Measurements from ENCODE around the gene SLC38A11.

SLC38A11 gene

DNA sequence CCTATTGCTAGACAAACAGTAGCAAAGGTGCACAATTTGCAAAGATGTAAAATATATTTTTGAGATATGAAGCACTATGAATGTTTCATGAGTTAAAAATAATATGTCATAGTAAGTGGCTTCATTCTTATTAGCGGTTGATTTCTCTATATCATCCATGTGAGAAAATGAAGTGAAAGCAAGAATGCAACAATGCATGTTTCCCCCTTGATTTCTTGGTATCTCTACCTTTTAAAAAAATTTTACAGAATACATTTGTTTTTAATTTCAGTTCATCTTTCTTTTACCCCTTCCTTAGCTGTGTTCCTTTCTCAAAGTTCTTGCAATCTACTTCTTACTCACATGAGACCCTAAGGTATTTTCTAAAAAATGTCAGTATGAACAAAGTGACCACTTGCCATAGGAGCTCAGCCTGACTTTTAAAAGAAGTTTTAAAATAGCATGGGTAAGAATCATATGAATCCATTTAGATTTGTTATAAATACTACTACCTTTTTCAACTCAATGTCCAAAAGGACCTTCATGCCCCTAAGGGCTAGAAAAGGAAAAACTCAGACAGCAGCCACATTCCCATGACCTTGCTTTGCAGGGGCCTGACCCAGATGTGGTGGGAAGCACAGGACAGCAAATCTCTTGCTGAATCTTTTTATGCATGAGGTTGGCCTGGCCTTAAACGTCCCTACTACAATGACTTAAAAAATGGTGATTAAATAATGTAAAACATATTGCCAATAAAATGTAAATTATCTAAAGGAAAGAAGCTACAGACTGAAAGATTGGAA lies 14.8 kb upstream of the SLC38A11 start:
- DNase-seq (ENCODE audit: low read depth in 2 of 3, low spot score in 1 of 3) = no peak

DNA sequence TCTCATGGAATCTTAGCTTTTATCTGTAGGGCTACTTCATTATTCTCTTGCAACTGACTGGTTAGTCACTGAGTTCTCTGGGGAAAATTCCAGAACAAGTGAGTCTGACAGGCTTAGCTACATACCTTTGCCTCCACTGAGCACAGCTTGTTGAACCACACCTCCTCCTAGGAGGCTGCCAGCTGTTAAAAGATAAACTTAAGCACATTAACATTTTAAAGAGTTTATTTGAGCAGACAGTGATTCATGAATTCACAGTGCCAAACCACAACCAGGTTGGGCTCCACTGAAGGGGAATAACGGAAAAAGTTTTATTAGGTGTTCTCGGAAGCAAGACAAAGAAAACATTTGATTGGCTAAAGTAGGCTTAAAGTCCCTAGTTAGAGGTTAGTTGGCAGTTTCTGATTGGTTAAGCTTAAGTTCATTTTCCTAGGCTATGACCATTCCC lies 12.5 kb upstream of the SLC38A11 start:
- no peak for DNase-seq (ENCODE audit: low read depth in 2 of 3, low spot score in 1 of 3)

DNA sequence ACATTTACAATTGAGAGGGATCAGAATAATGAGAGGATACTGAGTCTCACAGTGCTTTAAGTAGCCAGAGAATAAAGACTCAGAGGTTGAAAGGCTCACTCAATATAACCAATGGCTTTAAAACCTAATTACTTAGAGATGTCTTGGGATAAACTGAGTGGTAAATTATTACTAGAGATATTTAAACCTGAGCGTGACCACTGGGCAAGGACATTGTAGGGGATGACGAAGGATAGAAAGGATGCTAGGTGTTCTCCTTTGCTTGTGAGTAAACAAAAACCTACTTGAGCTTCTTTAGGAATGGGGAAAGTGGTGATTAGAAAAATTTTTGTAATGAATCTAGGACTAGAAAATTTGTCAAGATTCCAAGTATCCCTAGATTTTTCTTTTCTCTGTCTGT lies 12.0 kb upstream of the SLC38A11 start:
- DNase-seq (ENCODE audit: low read depth in 2 of 3, low spot score in 1 of 3) = no peak

DNA sequence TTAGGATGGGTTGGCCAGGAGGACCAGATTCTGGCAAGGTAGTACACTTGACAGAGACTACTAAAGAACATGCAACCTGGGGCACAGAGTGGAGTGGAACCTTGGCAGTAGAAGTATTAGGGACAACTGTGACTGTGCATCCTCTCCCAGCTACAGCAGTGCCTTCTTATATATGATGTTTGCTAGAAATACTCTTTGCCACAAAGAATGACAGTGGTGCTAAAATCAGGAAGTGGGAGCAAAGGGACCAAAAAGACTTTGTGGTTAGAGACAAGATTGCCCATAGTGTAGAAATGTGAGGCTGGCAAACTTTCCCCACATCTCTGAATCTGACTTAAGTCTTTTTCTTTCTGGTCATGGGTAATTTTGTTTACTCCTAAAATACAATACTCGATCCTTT lies 9.4 kb upstream of the SLC38A11 start:
- no peak for DNase-seq (ENCODE audit: low read depth in 2 of 3, low spot score in 1 of 3)

DNA sequence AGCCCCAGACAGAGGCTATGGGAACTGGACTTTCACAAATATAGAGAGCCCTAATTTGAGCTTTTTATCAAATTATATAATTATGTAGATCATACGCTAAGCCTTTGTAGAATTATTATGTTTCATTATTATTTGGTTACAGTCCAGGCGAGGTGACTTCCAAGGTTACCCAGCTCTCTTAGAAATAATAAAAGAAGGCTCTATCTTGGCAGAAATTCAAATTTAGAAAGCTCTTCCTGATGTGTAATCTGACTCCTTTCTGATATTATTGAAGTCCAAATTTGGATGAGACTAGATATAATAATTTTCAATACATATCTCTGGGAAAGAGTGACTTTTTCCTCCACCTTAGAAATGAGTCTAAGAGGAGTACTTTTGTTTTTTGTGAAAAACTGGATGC lies 4.8 kb upstream of the SLC38A11 start:
- DNase-seq (ENCODE audit: low read depth in 2 of 3, low spot score in 1 of 3) = no peak

DNA sequence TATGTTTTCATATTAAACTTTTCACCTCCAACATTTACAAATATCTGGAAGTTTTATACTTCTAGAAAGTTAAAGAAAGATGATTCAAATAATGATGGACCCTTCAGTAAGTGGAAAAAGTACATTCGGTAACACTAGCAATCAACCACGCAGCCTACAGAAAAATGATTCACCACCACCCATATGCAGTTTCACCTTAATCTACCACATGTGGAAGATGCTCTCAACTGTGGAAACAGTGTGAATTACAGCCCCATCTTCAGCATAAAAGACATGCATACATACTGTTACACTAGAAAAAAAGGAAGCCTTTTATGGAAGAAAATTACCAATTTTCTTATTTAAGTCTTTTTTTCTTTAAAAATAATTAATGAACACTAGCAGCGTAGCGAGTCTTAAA lies 1.1 kb downstream of the SLC38A11 start:
- no peak for DNase-seq (ENCODE audit: low read depth in 2 of 3, low spot score in 1 of 3)

DNA sequence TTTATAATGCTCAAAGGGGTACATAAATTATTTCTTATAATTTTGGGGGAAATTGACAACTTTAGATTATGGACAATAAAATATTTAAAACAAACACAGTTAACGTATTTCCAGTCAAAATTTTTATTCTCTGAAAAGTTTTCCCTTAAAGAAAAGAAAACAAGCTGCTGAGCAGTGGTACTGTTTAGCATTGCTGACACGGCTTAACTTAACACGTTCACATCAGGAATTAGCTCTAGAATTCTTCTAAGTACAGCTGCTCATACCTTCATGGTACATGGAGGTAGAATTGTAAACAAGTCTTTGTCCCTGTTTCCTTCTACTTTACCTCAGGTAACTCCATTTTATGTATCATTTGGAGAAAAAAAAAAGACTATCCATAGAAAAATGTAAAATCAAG lies 2.0 kb downstream of the SLC38A11 start:
- no peak for DNase-seq (ENCODE audit: low read depth in 2 of 3, low spot score in 1 of 3)

DNA sequence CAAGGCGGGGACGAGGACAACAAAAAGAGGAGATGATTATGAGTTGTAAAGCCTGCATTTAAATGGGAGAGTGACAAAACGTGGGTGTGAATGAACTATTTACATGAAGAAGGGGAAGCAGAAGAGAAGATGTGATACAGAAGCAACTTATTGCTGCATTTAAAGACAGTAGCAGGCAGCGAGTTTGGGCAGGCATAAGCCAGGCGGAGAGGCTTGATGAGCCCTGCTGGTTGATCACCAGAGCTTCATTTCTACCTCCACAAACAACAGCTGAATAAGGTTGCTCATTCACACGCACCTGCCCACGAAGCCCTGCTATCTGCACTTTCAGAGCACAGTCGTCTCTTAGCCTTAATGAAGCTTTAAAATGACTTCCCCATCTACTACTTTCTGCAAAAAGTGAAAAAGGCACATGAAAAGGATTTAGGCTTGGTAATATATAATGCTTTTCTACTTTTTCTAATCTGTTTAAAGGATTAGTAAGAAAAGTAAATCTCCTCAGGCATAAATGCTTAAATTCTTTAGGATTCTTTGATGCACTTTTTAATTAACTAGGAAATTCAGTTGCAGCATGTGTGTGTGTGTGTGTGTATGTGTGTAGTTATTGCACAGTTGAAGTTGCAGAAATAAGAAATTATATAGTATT lies 3.1 kb downstream of the SLC38A11 start:
- no peak for DNase-seq (ENCODE audit: low read depth in 2 of 3, low spot score in 1 of 3)

DNA sequence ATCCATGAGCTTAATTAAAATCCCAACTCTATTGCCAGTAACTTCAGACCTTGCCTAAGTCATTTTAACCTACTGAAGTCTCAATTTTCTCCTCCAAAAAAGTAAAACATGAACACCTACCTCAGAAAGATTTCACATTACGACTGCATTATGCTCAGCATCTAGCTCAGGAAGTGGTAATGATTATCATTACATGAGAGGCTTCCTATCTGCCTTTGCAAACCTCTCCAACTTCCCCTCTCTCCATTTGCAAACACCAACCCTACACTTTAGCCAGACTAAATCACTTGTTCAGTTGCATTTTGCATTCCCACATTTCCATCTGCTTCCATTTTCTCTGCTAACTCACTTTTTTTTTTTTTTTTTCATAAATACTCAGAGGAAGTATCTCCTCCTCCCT lies 6.8 kb downstream of the SLC38A11 start:
- no peak for DNase-seq (ENCODE audit: low read depth in 2 of 3, low spot score in 1 of 3)

DNA sequence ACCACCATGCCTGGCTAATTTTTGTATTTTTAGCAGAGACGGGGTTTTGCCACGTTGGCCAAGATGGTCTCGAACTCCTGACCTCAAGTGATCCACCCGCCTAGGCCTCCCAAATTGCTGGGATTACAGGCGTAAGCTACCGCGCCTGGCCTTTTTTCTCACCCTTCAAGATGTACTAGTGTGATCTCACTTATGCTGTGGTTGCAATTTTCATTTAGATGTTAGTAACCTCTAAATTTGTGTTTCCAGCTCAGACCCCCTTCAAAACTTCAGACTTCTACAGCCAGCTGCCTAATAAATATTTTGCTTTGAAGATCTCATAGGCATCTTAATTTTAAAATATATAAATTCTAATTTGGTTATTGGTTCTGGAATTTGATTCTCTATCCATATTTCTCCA lies 8.0 kb downstream of the SLC38A11 start:
- no peak for DNase-seq (ENCODE audit: low read depth in 2 of 3, low spot score in 1 of 3)

DNA sequence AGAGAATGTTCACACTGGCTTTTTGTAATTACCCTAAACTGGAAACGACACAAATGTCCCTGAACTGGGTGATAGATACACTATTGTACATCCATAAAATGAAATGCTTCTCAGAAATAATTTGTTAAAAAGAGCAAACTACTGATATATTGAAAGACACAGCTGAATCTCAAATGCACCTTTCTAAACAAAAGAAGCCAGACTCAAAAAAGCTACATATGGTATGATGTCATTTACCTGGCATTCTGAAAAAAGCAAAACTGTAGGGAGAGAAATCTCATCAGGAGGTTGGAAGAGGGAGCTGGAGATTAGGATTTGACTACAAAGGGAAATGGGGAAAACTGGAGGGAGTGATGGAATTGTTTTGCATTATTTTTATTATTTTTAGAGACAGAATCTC lies 12.0 kb downstream of the SLC38A11 start:
- no peak for DNase-seq (ENCODE audit: low read depth in 2 of 3, low spot score in 1 of 3)

DNA sequence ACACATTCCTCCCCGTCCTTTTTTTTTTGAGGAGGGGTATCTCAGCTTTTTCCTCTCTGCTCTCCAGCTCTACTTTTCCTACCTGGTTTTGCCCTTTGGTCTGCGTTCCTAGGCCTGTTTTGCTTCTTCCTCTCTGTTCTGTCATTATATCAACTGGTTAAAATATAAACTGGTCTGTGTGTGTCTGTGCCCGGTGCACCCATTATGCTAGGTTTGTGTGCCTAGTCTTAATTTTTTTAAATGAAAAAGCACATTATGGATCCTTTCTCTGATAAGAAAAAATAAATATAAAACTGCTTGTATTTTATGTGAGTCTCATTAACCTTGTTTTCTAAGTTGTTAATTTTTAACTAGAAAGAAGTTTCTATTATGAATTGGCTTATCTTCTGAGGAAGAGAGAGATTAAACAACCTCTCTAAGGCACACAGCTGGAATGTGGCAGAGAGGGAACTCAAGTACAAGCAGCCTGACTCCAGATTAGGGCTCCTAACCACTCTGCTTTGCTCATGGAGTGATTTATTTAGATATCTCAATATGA lies 17.4 kb downstream of the SLC38A11 start:
- DNase-seq (ENCODE audit: low read depth in 2 of 3, low spot score in 1 of 3) = no peak

DNA sequence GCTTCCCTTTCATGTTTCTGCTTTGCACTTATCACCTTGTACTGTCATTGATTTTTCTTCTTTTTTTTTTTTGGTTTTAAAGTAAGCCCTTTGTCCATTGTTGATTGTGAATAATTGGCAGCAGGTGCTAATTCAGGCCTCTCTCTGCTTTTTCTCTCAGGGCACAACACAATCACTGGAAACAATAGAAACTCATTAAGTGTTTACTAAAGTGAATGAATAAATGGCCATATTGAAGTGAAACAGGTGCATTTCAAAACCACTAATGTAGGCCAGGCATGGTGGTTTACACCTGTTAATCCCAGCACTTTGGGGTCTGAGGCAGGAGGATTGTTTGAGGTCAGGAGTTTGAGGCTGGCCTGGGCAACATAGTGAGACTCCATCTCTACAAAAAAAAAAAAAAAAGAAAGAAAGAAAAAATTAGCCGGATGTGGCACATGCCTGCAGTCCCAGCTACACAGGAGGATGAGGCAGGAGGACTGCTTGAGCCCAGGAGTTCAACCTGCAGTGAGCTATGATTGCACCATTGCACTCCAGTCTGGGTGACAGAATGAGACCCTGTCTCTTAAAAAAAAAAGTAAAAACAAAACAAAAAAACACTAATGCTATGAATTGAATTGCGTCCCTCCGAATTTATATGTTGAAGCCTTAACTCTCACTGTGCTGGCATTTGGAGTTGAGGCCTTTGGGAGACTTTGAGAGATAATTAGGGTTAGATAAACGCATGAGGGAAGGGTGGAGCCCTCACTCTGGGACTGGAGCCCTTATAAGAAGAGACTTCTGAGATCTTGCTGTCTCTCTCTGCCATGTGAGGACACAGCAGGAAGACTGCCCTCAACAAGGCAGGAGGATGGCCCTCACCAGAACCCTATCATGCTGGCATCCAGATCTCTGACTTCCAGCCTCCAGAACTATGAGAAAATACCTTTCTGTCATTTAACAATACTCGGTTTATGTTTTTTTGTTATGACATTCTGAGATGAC lies 19.9 kb downstream of the SLC38A11 start:
- DNase-seq (ENCODE audit: low read depth in 2 of 3, low spot score in 1 of 3) = no peak

DNA sequence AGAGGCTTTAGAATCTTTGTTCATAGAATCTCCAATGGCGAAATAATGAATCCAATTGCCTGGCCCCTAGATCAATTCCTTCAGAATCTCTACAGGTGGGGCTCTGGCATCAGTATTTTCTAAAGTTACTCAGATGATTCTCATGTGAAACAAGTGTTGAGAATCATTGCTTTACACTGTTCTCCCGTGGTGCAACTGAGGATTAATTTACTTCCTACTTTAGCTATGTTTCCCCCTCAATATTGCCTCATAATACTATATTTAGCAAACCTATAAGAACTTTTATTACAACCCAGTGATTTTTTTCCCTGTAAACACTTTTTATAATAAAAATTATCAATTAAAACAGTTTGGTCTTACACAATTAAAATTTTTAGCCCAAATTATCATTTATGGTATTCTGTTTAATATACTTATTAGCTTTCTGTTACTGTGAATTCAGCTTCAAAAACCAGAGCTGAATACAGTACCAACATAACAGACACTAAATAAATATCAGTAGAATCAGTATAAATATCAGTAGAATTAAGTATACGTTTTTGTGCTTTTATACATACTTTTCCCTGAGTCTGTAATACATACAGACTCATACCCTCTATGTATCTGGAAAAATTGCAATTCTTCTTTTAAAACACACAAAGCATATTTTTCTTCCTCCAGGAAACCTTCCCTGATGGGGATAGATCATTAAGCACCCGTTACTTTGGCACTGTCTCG lies 20.8 kb downstream of the SLC38A11 start:
- DNase-seq (ENCODE audit: low read depth in 2 of 3, low spot score in 1 of 3) = no peak

DNA sequence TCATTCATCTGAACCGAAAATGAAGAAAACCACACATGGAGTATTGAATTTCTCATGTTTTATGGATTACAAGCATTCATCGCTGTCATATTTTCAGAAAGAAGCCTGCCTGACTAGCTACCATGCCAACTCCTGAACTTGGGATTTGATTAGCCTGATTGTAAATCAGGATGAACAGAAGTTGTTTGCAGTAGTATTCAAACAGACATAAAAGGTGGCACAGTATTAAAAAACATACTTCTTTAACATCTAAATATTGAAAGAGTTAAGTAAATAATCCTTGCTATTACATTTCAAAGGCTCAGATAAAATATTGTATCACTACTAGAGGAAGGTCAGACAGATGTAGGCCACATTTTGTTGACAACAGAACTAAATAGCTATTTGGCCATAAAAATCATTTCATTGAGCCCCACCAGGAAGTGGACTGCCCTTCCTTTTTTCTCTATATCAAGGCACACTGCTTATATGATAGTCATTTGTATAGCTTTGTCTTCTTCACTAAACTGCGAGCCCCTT lies 21.6 kb downstream of the SLC38A11 start:
- no peak for DNase-seq (ENCODE audit: low read depth in 2 of 3, low spot score in 1 of 3)

DNA sequence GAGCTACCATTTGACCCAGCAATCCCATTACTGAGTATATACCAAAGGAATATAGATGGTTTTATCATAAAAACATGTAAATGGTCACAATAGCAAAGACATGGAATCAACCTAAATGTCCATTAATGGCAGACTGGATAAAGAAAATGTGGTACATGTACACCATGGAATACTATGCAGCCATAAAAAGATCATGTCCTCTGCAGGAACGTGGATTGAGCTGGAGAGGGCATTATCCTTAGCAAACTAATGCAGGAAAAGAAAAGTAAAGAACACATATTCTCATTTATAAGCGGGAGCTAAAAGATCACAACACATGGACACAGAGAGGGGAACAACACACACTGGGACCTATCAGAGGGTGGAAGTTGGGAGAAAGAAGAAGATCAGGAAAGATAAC lies 22.9 kb downstream of the SLC38A11 start:
- DNase-seq (ENCODE audit: low read depth in 2 of 3, low spot score in 1 of 3) = no peak

DNA sequence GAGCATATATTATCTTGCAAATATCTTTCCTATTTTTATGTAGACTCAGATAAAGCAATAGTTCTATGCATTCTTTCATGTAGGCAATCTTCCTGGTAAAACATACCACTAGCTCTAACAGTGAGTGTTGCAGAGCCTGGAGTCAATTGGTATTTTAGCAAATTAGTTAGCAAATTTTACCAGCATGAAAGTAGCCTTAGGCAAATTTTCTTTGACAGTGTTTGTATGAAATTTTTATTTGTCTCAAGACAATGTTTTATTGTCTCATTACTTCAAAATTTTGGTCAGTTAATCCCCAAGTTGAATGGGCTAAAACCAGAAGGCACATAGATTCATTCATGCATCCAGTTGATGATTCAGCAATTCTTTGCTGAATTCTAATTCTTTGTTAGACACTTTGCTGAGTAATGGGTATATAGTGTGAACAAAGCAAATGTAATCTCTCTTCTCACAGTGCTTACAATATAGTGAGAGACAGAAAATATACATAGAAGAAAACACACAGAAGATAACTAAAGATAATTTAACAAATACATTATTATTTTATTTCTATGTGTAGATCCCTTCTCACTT lies 27.1 kb downstream of the SLC38A11 start:
- no peak for DNase-seq (ENCODE audit: low read depth in 2 of 3, low spot score in 1 of 3)

DNA sequence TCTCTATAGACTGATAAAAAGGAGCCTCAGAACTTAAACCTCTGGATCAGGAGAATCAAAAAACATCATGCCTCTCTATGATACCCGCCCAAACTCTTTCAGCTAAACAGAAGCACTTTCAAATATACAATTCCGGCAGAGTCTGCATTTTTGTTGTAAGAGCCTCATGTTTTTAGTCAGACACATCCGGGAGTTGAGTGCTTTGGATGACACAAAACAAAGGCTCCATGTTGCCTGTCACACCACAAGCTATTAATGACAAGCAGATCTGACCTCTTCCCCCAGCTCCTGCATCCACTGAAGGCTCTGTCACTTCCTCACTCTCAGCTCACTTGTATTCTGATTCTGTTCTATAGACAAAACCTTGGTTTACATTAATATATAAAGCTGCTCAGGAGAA lies 33.2 kb downstream of the SLC38A11 start:
- no peak for DNase-seq (ENCODE audit: low read depth in 2 of 3, low spot score in 1 of 3)

DNA sequence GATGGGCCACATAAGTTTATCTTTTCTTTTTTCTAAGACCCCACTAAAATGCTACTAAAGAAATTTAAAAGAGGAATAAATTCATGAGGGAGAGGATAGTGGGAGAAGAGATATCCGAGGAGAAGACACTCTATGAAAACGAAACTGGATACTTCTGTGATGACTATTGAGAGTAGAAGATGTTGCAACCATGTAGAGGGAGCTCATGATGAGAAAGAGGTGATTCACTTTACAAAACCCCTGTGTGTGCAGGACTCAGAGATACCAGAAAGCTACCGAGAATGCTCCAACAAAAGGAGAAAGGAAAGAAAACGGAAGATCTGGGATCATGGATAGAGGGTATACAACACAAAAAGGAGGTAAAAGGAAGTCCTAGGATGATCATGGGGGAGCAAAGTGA lies 34.9 kb downstream of the SLC38A11 start:
- no peak for DNase-seq (ENCODE audit: low read depth in 2 of 3, low spot score in 1 of 3)

DNA sequence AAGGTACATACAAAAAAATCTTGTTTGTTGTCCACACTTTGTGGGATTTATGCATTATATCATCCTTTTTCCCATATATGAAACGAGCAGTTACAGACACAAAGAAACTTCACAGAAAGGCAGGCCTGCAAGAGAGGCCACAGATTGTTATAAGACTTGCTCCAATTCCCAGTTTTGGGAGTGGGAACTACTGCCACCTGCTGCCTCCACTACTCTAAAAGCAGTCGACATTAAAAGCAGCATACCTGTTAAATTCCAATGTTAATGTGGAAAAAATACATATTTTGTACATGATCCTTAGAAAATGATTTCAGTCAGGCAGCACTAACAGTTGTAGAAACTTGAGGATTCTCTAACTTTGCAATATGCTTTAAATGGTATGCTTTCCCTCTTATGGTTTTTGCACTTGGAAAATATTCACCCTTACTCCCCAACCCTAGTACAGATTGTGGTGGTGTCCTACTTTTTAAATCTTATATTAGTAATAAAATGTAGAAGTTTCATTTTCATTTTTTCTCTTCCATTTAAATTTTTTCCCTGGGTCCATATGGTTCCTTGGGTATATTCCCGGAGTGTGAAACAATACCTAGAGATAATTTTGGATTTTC lies 37.9 kb downstream of the SLC38A11 start:
- DNase-seq (ENCODE audit: low read depth in 2 of 3, low spot score in 1 of 3) = no peak

Measured in stimulated activated CD4-positive, alpha-beta T cell treated with anti-CD3 and anti-CD28 coated beads, Interleukin-12 subunit alpha, Interleukin-12 subunit beta, amount 100 ng/mL, for 48 hours (primary cell).